ENCODE data around the gene IL22RA1. TPM values are rescaled to one million over a fixed set of nuclear protein-coding genes. Genes with fewer than 3 reads are reported as not detected.

IL22RA1 gene
- total and polyA plus RNA-seq, 2 donors (not counting 1 experiment from before 2014, with no cell fraction given), result under 0.01 to 0.03 TPM

- Histone ChIP-seq H3K9me3 (ENCODE audit: control insufficient read depth, insufficient read depth, low read depth, low read length) (no peaks in the 10 kb centered on the region), H3K9ac (ENCODE audit: insufficient read depth, low read length) (no peak overlapping the region)
Observed at GRCh38 chr1:24103408-24103807, 39.5 kb downstream of the IL22RA1 start.

GRCh38 chr1:24102961-24103360, 40.0 kb downstream of the IL22RA1 start:
- H3K9me3 ChIP-seq (ENCODE audit: control insufficient read depth, insufficient read depth, low read depth, low read length), result no peaks in the 10 kb centered on the region
- H3K4me3 ChIP-seq (replicated peaks in 1 of 4; ENCODE audit: control extremely low read depth in 1 of 4, insufficient read depth in 1 of 4, low read depth in 3 of 4, low read length in 4 of 4), result no peak overlapping the region
- TF ChIP-seq, protein P1, sequence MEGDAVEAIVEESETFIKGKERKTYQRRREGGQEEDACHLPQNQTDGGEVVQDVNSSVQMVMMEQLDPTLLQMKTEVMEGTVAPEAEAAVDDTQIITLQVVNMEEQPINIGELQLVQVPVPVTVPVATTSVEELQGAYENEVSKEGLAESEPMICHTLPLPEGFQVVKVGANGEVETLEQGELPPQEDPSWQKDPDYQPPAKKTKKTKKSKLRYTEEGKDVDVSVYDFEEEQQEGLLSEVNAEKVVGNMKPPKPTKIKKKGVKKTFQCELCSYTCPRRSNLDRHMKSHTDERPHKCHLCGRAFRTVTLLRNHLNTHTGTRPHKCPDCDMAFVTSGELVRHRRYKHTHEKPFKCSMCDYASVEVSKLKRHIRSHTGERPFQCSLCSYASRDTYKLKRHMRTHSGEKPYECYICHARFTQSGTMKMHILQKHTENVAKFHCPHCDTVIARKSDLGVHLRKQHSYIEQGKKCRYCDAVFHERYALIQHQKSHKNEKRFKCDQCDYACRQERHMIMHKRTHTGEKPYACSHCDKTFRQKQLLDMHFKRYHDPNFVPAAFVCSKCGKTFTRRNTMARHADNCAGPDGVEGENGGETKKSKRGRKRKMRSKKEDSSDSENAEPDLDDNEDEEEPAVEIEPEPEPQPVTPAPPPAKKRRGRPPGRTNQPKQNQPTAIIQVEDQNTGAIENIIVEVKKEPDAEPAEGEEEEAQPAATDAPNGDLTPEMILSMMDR (conservative IDR thresholded peaks at IDR 0.05 in 1 of 2, IDR thresholded peaks at IDR 0.05 in 1 of 2; ENCODE audit: low read depth in 1 of 2, low read length in 2 of 2), result no peak
- no peaks in the 10 kb centered on the region for H4K20me1 ChIP-seq (ENCODE audit: control insufficient read depth, extremely low read depth, insufficient read depth, low read length)
- no peak overlapping the region for H3K27ac ChIP-seq (ENCODE audit: insufficient read depth, low read length)
- no peaks in the 10 kb centered on the region for H3K4me1 ChIP-seq (ENCODE audit: control insufficient read depth, extremely low read depth, insufficient read depth, low read length)
- no peak for DNase-seq (ENCODE audit: low read depth in 2 of 2)
- no peaks in the 10 kb centered on the region for H3K27me3 ChIP-seq (ENCODE audit: control insufficient read depth, insufficient read depth, low read length)
- H3K4me2 ChIP-seq (ENCODE audit: extremely low read depth, insufficient read depth, low read length), result no peak overlapping the region
- no peak overlapping the region for H2AFZ ChIP-seq (ENCODE audit: low read length)
- H3K79me2 ChIP-seq (ENCODE audit: control insufficient read depth, insufficient read depth, low read length), result no peaks in the 10 kb centered on the region
- no peaks in the 10 kb centered on the region for H3K36me3 ChIP-seq (ENCODE audit: control insufficient read depth, insufficient read depth, low read length)
- no peak overlapping the region for H3K9ac ChIP-seq (ENCODE audit: insufficient read depth, low read length)

More at GRCh38 chr1:24103408-24103807, 39.5 kb downstream of the IL22RA1 start:
- DNase-seq (ENCODE audit: low read depth in 2 of 2), result no peak
- no peaks in the 10 kb centered on the region for H3K36me3 ChIP-seq (ENCODE audit: control insufficient read depth, insufficient read depth, low read length)
- H2AFZ ChIP-seq (ENCODE audit: low read length), result no peak overlapping the region
- no peaks in the 10 kb centered on the region for H3K4me1 ChIP-seq (ENCODE audit: control insufficient read depth, extremely low read depth, insufficient read depth, low read length)
- no peaks in the 10 kb centered on the region for H3K27me3 ChIP-seq (ENCODE audit: control insufficient read depth, insufficient read depth, low read length)
- no peaks in the 10 kb centered on the region for H4K20me1 ChIP-seq (ENCODE audit: control insufficient read depth, extremely low read depth, insufficient read depth, low read length)
- TF ChIP-seq, protein P1 (conservative IDR thresholded peaks at IDR 0.05 in 1 of 2, IDR thresholded peaks at IDR 0.05 in 1 of 2; ENCODE audit: low read depth in 1 of 2, low read length in 2 of 2), result no peak
- TF ChIP-seq EZH2 (IDR thresholded peaks at IDR 0.05; ENCODE audit: low read length, missing control alignments), result no peak
- no peak overlapping the region for H3K27ac ChIP-seq (ENCODE audit: insufficient read depth, low read length)
- H3K4me3 ChIP-seq (replicated peaks in 1 of 4; ENCODE audit: control extremely low read depth in 1 of 4, insufficient read depth in 1 of 4, low read depth in 3 of 4, low read length in 4 of 4), result no peak overlapping the region
- H3K79me2 ChIP-seq (ENCODE audit: control insufficient read depth, insufficient read depth, low read length), result no peaks in the 10 kb centered on the region
- H3K4me2 ChIP-seq (ENCODE audit: extremely low read depth, insufficient read depth, low read length), result no peak overlapping the region

DNA sequence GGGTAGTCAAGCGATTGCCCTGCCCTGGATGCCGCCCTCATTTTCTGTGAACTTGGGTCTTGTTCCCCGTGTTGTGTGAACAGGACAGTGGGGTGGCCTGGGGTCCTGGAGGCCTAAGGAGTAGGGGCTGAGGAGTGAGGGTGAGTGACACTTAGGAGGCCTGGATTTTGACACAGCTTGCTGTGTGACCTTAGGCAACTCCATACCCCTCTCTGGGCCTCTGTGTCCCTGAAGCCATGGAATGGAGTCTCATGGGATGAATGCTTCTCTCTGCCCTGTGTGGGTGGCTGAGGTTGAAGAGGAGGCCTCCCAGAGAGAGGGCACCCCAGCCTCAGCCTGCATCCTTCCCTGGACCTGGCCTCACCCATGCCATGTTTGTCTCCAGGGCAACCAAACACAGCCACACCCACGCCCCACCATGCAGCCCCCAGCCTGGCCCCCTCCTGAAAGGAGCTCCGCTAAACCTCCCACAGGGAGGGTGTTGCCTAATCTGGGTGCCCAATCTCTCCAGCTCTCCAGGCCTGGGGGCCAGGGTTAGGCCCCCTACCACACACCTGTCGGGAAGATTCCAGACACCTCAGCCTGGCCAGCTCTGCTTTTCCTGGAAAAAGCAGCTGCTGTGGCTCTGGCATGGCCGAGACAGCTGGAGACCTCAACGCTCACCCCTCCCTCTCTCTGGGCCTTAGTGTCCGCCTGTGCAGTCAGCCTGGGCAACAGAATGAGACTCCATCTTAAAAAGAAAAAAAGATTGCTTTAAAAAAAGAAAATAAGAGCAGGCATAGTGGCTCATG, 40.9 kb downstream of the IL22RA1 start:
- no peak for DNase-seq (ENCODE audit: low read depth in 2 of 2)
- Histone ChIP-seq H2AFZ (ENCODE audit: low read length) (no peak overlapping the region), H3K27ac (ENCODE audit: insufficient read depth, low read length) (no peak overlapping the region), H3K36me3 (ENCODE audit: control insufficient read depth, insufficient read depth, low read length) (no peaks in the 10 kb centered on the region), H4K20me1 (ENCODE audit: control insufficient read depth, extremely low read depth, insufficient read depth, low read length) (no peaks in the 10 kb centered on the region), H3K9me3 (ENCODE audit: control insufficient read depth, insufficient read depth, low read depth, low read length) (no peaks in the 10 kb centered on the region), H3K4me3 (replicated peaks in 1 of 4; ENCODE audit: control extremely low read depth in 1 of 4, insufficient read depth in 1 of 4, low read depth in 3 of 4, low read length in 4 of 4) (no peak overlapping the region), H3K4me2 (ENCODE audit: extremely low read depth, insufficient read depth, low read length) (no peak overlapping the region), H3K27me3 (ENCODE audit: control insufficient read depth, insufficient read depth, low read length) (no peaks in the 10 kb centered on the region), H3K9ac (ENCODE audit: insufficient read depth, low read length) (no peak overlapping the region), H3K4me1 (ENCODE audit: control insufficient read depth, extremely low read depth, insufficient read depth, low read length) (no peaks in the 10 kb centered on the region), H3K79me2 (ENCODE audit: control insufficient read depth, insufficient read depth, low read length) (no peaks in the 10 kb centered on the region)
- TF ChIP-seq EZH2 (IDR thresholded peaks at IDR 0.05; ENCODE audit: low read length, missing control alignments), result no peak
- TF ChIP-seq, protein P1 (conservative IDR thresholded peaks at IDR 0.05 in 1 of 2, IDR thresholded peaks at IDR 0.05 in 1 of 2; ENCODE audit: low read depth in 1 of 2, low read length in 2 of 2), result no peak

Measured in fibroblast of lung (primary cell).